GM10248 (cell line): ENCODE data around the gene HOXD4.

Experiments used
- CTCF ChIA-PET: fragments of 300-600 bp; sonication (Branson Sonifier 250); formaldehyde crosslinking; extraction: SDS; loops from one replicate; lab custom pipeline; 2021; ENCODE audit warnings: antibody characterized with exemption; lab: Yijun Ruan, JAX
- POLR2A ChIA-PET: fragments of 350-650 bp; sonication (Branson Sonifier 250); formaldehyde crosslinking; extraction: SDS; loops from one replicate; lab custom pipeline; 2020; ENCODE audit warnings: antibody characterized with exemption; lab: Yijun Ruan, JAX
- DNase-seq: peaks from one replicate; pipeline ENCODE4 v3.0.0; 2012; ENCODE audit errors: extremely low spot score
- CTCF ChIP-seq: IDR thresholded peaks from 2 replicates; pipeline ENCODE4 v1.5.1; 2012; ENCODE audit warnings: mild to moderate bottlenecking, low read depth; ENCODE audit errors: extremely low read depth, missing control alignments, control extremely low read depth

The HOXD4 gene

GRCh38 chr2:176151442-176152287 is at the start of gene HOXD4:
TSS of gene HOXD4 (plus strand) at chr2:176151550. CDS start at chr2:176151634, 84 bp downstream.
- CTCF ChIA-PET = interaction anchor here (1.0 to 2.3 kb wide), 3 partner anchors 11 to 303 kb away, joined by 4 to 18 read pairs (median 5); no protein-coding TSS in a partner anchor
- POLR2A ChIA-PET = no interaction called here
- no peak for DNase-seq
- TF ChIP-seq CTCF = no peak

- ChIA-PET POLR2A (no interaction called here), CTCF (interaction anchor here (1.0 to 1.7 kb wide), 3 partner anchors 9 to 412 kb away, joined by 3 to 6 read pairs (median 4); no protein-coding TSS in a partner anchor)
- no peak for TF ChIP-seq CTCF
- DNase-seq = no peak
These were observed 49.5 kb upstream of the HOXD4 start for GRCh38 chr2:176101842-176102241.

DNA sequence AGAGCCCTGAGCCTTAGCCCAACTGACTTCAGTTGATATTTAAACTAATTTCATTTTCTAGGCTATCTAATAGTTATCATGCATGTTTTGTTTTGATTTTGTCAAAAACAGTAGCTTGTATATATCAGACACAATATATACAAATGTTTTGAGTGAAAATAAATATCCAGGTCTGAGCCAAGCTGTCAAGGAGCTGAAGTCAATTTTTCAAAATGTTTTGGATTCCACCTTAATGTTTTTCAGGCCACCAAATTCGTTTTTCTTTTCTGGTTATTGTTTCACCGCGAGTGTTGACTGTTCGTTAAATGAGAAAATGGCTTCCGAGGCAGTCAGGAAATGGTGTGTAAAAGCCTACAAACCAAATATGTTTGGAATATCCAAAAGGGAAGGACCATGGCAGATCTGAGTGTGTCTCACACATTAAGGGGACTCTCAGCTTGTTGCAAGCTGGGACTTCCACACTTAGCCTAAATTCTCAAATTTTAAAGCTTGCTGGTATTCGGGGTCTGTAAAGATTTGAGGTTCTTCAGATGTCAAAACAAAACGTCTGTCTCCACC is 49.0 kb upstream of the HOXD4 start:
- no peak for DNase-seq
- no peak for TF ChIP-seq CTCF
- POLR2A ChIA-PET = no interaction called here
- CTCF ChIA-PET = interaction anchor here (1.0 to 1.7 kb wide), 3 partner anchors 8 to 412 kb away, joined by 3 to 6 read pairs (median 4); no protein-coding TSS in a partner anchor

DNA sequence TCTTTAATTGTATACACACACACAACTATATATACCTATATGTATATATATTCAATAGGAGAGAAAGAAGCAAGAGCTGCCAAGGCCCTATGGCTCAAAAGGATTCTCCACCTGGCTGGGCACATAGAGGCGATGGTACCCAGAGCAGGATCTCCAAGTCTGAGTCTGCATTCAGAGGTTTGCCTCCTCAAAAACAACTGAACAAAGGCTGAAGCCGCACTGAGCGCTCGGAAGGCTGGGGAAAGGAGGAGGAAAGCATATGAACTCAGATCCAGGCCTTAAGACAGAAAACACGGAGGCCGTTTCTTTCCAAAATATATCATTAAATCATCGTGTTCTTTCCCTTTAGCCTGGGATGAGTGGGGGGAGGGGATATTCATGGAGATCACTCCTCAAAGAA is 48.2 kb upstream of the HOXD4 start:
- CTCF ChIA-PET = interaction anchor here (1.4 to 1.8 kb wide), 3 partner anchors 11 to 413 kb away, joined by 4 to 6 read pairs (median 6); no protein-coding TSS in a partner anchor
- DNase-seq = no peak
- TF ChIP-seq CTCF = no peak
- POLR2A ChIA-PET = no interaction called here

DNA sequence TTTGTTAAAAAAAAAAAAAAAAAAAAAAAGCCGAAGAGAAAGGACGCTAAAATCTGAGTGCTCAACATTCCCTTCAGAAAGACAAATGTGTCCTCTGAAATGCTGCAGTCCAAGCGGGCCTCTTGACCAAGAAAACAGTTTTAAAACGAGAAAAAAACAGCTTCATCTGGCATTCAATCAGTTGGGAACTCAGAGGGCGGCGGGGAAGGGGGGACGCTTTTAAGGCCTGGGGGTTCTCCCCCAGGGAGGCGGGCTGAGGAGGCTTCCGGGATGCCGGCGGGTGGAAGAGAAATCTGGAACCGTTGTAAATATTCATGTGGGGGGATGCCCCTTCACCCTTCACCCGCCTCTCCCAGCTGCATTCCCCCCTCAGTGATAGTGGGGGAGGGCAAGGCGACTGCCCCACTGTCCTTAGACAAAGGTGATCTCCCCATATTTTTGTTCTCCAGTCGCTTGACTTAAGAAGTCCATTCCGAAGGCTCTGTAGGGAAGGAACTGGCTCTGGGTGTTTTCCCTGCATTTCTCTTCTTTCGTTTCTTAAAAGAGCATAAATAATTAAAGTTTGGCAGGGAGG is 47.5 kb upstream of the HOXD4 start:
- TF ChIP-seq CTCF = no peak
- CTCF ChIA-PET = interaction anchor here (0.9 to 1.8 kb wide), 3 partner anchors 10 to 548 kb away, joined by 3 to 6 read pairs (median 4); no protein-coding TSS in a partner anchor
- POLR2A ChIA-PET = no interaction called here
- no peak for DNase-seq
